ENCODE data around the gene MBD5.

MBD5 gene

GRCh38 chr2:148555622-148556294, 534.9 kb downstream of the MBD5 start:
- no peak for DNase-seq

GRCh38 chr2:148557844-148558436, 537.0 kb downstream of the MBD5 start:
- DNase-seq, result no peak

GRCh38 chr2:148560496-148560895, 539.6 kb downstream of the MBD5 start:
- DNase-seq, result no peak

GRCh38 chr2:148561389-148561788, 540.5 kb downstream of the MBD5 start:
- DNase-seq, result no peak

- DNase-seq, result no peak
These were observed 544.5 kb downstream of the MBD5 start for GRCh38 chr2:148565272-148565894.
